ENCODE measurements around the gene AQP6.

DNA sequence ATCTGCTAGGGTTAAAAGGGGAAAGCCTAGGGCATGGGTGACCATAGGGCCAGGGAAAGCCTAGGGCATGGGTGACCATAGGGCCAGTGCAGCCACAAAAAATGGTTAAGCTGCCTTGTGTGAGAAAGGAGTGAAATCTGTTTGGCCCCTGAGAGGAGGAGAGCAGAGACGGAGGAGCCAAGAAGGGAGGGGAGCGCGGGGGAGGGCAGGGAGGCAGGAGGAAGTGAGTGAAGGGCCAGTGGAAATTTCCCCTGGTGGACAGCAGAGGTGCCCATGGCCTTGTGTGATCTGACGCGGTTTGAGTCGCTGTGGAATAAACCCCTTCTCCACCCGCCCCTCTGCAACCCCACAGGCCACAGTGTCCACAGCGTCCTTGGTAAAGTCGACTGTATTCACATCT is 618 bp upstream of the AQP6 start:
- TF ChIP-seq EZH2 (IDR thresholded peaks at IDR 0.05; ENCODE audit: insufficient read depth, poor library complexity, severe bottlenecking) (no peak), EZH2phosphoT487 (IDR thresholded peaks at IDR 0.05; ENCODE audit: insufficient read depth, low read depth) (no peak)

Measured in GM23248 (cell line).